HL-60 (cell line): ENCODE measurements around the gene MSLN.

Experiments
- DNase-seq, 2 experiments: peaks; one replicate each; pipeline ENCODE4 v3.0.0-alpha.2; 2010 to 2020; ENCODE audit warnings: low read depth in 1 of 2, low spot score in 1 of 2
- H3K27ac ChIP-seq: fragments of 250-450 bp; sonication (Bioruptor Pico); replicated peaks from 2 replicates; pipeline ENCODE4 v1.5.1; 2020; ENCODE audit warnings: mild to moderate bottlenecking, moderate library complexity
- H3K27me3 ChIP-seq: fragments of 250-450 bp; sonication (Bioruptor Pico); 2 replicates; pipeline ENCODE4 v1.5.1; 2021; ENCODE audit warnings: mild to moderate bottlenecking, moderate library complexity; ENCODE audit not compliant: insufficient read depth, poor library complexity, severe bottlenecking
- H3K4me3 ChIP-seq: replicated peaks from 2 replicates; pipeline ENCODE4 v1.5.1; 2011; ENCODE audit warnings: mild to moderate bottlenecking, control low read depth, low read length; ENCODE audit not compliant: insufficient read depth
- CTCF ChIP-seq: IDR thresholded peaks from one replicate; pipeline ENCODE4 v1.5.1; 2011; ENCODE audit warnings: low read length, control low read depth, inconsistent platforms; ENCODE audit not compliant: insufficient read depth
- GABPA ChIP-seq: IDR thresholded peaks from 2 replicates; pipeline ENCODE4 v1.6.1; 2012; ENCODE audit warnings: low read depth
- POLR2AphosphoS5 ChIP-seq: IDR thresholded peaks from 2 replicates; pipeline ENCODE4 v1.6.1; 2012; ENCODE audit warnings: low read depth
- REST ChIP-seq: IDR thresholded peaks from 2 replicates; pipeline ENCODE4 v1.6.1; 2012; ENCODE audit warnings: low read depth; ENCODE audit not compliant: insufficient replicate concordance
- SPI1 ChIP-seq: IDR thresholded peaks from 2 replicates; pipeline ENCODE4 v1.6.1; 2012; ENCODE audit warnings: low read depth, mild to moderate bottlenecking, borderline replicate concordance

Gene MSLN

GRCh38 chr16:761625-762513, 1.3 kb downstream of the MSLN start:
- no peak overlapping the region for H3K4me3 ChIP-seq
- no peak overlapping the region for H3K27ac ChIP-seq
- no peak for TF ChIP-seq REST
- DNase-seq, result no peak
- no peaks in the 10 kb centered on the region for H3K27me3 ChIP-seq

GRCh38 chr16:762595-763268, 2.2 kb downstream of the MSLN start:
- no peak for TF ChIP-seq REST
- no peak for TF ChIP-seq POLR2AphosphoS5
- no peak for TF ChIP-seq CTCF
- TF ChIP-seq GABPA, result no peak
- no peak for TF ChIP-seq SPI1
- no peaks in the 10 kb centered on the region for H3K27me3 ChIP-seq
- no peak for DNase-seq
- no peak overlapping the region for H3K4me3 ChIP-seq
- no peak overlapping the region for H3K27ac ChIP-seq

- Histone ChIP-seq H3K4me3 (no peak overlapping the region), H3K27ac (no peak overlapping the region), H3K27me3 (no peaks in the 10 kb centered on the region)
- TF ChIP-seq CTCF, result no peak
- no peak for TF ChIP-seq GABPA
- TF ChIP-seq SPI1, result no peak
- TF ChIP-seq POLR2AphosphoS5, result no peak
- no peak for TF ChIP-seq REST
- no peak for DNase-seq
Measured at GRCh38 chr16:763369-764183, 3.0 kb downstream of the MSLN start.
